Body of pancreas (tissue), 4 donors: Measurements from ENCODE around the gene NAB2. TPM values are rescaled to one million over a fixed set of nuclear protein-coding genes. Genes with fewer than 3 reads are reported as not detected.

Source experiments
- ATAC-seq: fragments of 150-250 bp; one replicate; pipeline ENCODE4 v1.9.1; 2016
- DNase-seq, 4 donors: peaks; one replicate each; pipeline ENCODE4 v3.0.0-alpha.2; 2019
- H3K27ac ChIP-seq, 4 donors: fragments of 200-600 bp; sonication (generic); 1 replicate in 3 of 4; 2 replicates in 1 of 4; pipeline versions ENCODE4 v1.5.1 to v1.6.1; 2016 to 2019; ENCODE audit warnings: mild to moderate bottlenecking in 1 of 4, mixed read lengths in 1 of 4, moderate library complexity in 1 of 4
- H3K27me3 ChIP-seq, 2 donors: fragments of 200-600 bp; sonication (generic); one replicate each; pipeline ENCODE4 v1.6.0; 2016; ENCODE audit warnings: mild to moderate bottlenecking in 1 of 2
- H3K36me3 ChIP-seq, 2 donors: fragments of 200-600 bp; sonication (generic); replicated peaks in 1 of 2; 2 replicates each; pipeline ENCODE4 v1.5.1; 2016; ENCODE audit warnings: low read depth in 2 of 2; ENCODE audit not compliant: insufficient read depth in 1 of 2
- H3K4me1 ChIP-seq: fragments of 200-600 bp; sonication (generic); one replicate; pipeline ENCODE4 v1.6.0; 2016
- H3K4me3 ChIP-seq, 2 donors: fragments of 200-600 bp; sonication (generic); 1 replicate in 1 of 2; 2 replicates in 1 of 2; pipeline ENCODE4 v1.5.1; 2016 to 2019
- H3K9me3 ChIP-seq, 3 donors: fragments of 200-600 bp; sonication (generic); 1 replicate in 2 of 3; 2 replicates in 1 of 3; pipeline ENCODE4 v1.5.1; 2016
- POLR2A ChIP-seq, 3 donors: fragments of 450-650 bp; IDR thresholded peaks; one replicate each; pipeline ENCODE4 v1.6.1; 2016; ENCODE audit warnings: antibody characterized with exemption in 3 of 3, mild to moderate bottlenecking in 2 of 3
- WGBS, 2 donors: methylation state at CpG; one replicate each; pipeline ENCODE4 v1.1.5; 2017; 5-methylcytosine and 5-hydroxymethylcytosine counted together
- intact Hi-C: fragments of 100-400 bp; cut with DNase I; formaldehyde crosslinking; loops from one replicate; pipeline ENCODE4 v1.15.1; 2023
- total RNA-seq, 2 donors: library from RNA; depleted of rRNA; stranded (reverse); fragments of >200 nt; gene quantifications; one replicate each; pipeline ENCODE4 v1.1.0, GENCODE V29; 2016
- TF ChIP-seq, protein P1 (sequence below), 7 experiments: fragments of 450-650 bp in 4 of 7; fragments of 200-600 bp in 3 of 7; sonication (generic) in 3 of 7; IDR thresholded peaks; one replicate each; pipeline ENCODE4 v1.5.1; 2016 to 2019; ENCODE audit warnings: antibody characterized with exemption in 7 of 7

The NAB2 gene
- total RNA-seq, 2 donors from 2014 or later, result 4.0 to 7.3 TPM

DNA sequence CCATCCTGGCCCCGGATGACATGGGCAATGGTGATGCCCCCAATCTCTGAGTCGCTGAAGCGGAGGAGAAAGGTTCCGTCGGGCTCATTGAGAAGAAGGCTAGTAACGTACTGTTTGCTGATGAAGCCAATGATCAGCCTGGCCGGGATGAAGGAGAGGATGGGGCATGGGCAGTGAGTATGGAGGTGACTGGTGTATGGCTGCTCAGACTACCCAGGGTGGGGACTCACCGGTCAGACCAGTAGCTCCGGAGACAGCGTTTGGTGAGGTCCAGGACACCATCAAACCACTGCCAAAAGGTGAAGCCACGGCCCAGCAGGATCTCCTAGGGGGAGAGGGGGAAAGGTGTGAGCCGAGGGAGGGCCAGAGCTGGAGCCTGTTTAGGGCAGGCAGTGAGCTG lies 10.9 kb downstream of the NAB2 start:
- intact Hi-C loops, result no loop called here
- Histone ChIP-seq H3K27ac (no peak overlapping the region), H3K4me1 (peaks cover 8% of the 10 kb centered on the region), H3K4me3 (no peak overlapping the region), H3K36me3 (peaks cover 0 to 16% of the 10 kb centered on the region in 2 donors), H3K9me3 (no peaks in the 10 kb centered on the region), H3K27me3 (no peaks in the 10 kb centered on the region)
- ATAC-seq (no peak), DNase-seq (no peak)
- TF ChIP-seq POLR2A (IDR thresholded peaks at IDR 0.05), result no peak
- TF ChIP-seq, protein P1, sequence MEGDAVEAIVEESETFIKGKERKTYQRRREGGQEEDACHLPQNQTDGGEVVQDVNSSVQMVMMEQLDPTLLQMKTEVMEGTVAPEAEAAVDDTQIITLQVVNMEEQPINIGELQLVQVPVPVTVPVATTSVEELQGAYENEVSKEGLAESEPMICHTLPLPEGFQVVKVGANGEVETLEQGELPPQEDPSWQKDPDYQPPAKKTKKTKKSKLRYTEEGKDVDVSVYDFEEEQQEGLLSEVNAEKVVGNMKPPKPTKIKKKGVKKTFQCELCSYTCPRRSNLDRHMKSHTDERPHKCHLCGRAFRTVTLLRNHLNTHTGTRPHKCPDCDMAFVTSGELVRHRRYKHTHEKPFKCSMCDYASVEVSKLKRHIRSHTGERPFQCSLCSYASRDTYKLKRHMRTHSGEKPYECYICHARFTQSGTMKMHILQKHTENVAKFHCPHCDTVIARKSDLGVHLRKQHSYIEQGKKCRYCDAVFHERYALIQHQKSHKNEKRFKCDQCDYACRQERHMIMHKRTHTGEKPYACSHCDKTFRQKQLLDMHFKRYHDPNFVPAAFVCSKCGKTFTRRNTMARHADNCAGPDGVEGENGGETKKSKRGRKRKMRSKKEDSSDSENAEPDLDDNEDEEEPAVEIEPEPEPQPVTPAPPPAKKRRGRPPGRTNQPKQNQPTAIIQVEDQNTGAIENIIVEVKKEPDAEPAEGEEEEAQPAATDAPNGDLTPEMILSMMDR (IDR thresholded peaks at IDR 0.05), result no peak
- WGBS, 2 donors, result 85 to 87% methylated on average over 12 of the region's 12 CpGs

DNA sequence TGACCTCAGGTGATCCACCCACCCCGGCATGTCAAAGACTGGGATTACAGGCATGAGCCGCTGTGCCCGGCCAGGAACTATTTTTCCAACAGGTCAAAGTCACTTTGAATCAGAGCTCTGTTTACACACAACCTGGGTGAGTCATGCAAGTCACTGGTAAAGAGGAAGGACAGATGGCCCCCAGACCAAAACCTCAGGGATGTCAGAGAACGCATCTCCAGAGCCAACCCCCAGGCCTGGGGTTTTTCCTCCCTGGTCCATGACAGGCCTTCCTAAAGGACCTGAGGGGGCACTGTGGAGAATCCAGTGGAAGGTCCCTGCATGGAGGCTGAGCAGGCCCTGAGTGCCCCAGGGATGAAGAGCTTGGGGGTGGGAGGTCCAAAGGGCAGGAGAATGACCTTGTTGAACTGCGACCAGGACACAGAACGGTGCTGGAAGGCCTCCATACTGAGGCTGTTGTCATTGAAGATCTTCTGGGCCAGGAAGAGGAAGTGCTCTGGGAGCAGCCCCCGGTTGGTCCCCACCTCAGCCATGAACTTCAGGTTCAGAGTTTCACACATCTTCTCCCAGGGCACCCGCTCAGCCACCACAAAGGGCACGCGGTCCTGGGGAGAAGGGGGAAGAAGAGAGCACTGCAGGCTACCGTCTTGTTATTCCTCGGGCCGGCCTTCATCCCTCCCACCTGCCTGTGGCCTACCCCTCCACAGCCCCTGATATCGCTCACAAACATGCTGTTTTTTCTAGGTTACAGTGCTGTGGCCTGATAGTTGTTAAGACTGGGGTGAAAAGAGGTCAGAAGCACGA lies 13.2 kb downstream of the NAB2 start:
- Histone ChIP-seq H3K9me3 (no peaks in the 10 kb centered on the region), H3K4me1 (peaks cover 8% of the 10 kb centered on the region), H3K27ac (peak overlapping the region in 1 of 4 donors; percentile 18), H3K4me3 (no peak overlapping the region), H3K27me3 (no peaks in the 10 kb centered on the region), H3K36me3 (peaks cover 0 to 13% of the 10 kb centered on the region in 2 donors)
- peak; percentile 9 for ATAC-seq
- peak in 2 of 4 donors; percentile 35 to 52 for DNase-seq
- TF ChIP-seq, protein P1 (IDR thresholded peaks at IDR 0.05), result no peak
- TF ChIP-seq POLR2A (IDR thresholded peaks at IDR 0.05), result no peak
- 65 to 84% methylated on average over 11 to 15 of the region's 15 CpGs for WGBS, 2 donors
- intact Hi-C loops, result no loop called here

DNA sequence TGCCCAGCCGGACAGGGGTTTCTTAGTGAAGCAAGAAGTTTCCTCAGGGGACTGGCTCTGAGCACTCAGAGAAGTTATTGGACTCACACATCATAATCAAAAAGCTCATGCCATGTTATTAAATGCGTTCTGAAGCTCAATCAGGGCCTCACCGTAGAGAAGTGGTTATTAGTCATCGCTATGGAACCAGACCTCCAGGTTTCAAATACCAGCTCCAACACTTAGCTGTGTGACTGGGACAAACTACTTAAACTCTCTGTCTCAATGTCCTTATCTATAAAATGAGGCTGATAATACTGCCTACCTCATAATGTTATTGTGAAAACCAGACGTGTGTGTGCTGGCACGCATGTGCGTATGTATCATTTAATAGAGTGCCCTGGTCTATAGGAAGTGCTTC lies 14.9 kb downstream of the NAB2 start:
- Histone ChIP-seq H3K27me3 (no peaks in the 10 kb centered on the region), H3K36me3 (peaks cover 0 to 11% of the 10 kb centered on the region in 2 donors), H3K27ac (no peak overlapping the region), H3K4me3 (no peak overlapping the region), H3K9me3 (no peaks in the 10 kb centered on the region), H3K4me1 (peaks cover 4% of the 10 kb centered on the region)
- no peak for ATAC-seq
- TF ChIP-seq, protein P1 (IDR thresholded peaks at IDR 0.05), result no peak
- no peak for TF ChIP-seq POLR2A (IDR thresholded peaks at IDR 0.05)
- 77 to 84% methylated on average over 7 of the region's 7 CpGs for WGBS, 2 donors
- no peak for DNase-seq
- intact Hi-C loops, result no loop called here

DNA sequence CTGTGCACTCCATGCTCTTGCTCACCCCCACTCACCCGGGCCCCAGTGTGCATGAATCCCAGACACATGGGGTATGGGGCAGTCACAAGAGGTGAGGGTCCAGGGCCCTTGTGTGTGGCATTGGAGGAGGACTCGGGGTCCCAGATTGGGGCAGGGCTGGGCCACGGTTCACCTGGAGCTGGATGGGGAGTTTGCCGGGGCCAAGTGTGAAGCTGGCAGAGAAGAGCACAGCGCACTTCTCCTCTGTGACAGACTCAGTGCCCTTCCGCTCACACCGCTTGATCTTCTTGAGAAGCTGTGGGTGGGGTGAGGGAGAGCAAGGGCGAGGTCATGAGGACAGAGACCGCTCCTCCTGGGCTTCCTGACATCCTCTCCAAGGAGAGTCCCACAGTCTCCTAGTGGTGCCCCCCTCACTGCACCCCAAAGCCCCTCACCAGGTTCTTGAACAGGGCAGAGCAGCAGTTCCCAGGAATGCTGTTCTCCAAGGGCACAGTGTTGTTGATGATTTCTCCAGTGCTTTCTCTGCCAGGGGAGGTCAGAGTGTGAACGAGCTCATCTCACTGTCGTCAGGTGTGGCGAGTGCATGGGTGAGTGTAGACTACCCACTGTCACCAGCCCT lies 15.5 kb downstream of the NAB2 start:
- DNase-seq, result no peak
- 93 to 94% methylated on average over 11 to 12 of the region's 12 CpGs for WGBS, 2 donors
- Histone ChIP-seq H3K9me3 (no peaks in the 10 kb centered on the region), H3K36me3 (peaks cover 0 to 11% of the 10 kb centered on the region in 2 donors), H3K27ac (no peak overlapping the region), H3K27me3 (no peaks in the 10 kb centered on the region), H3K4me3 (no peak overlapping the region), H3K4me1 (peaks cover 6% of the 10 kb centered on the region)
- TF ChIP-seq, protein P1 (IDR thresholded peaks at IDR 0.05), result no peak
- intact Hi-C loops, result no loop called here
- no peak for ATAC-seq
